ENCODE results near the gene TMIGD1. TPM values are rescaled to one million over a fixed set of nuclear protein-coding genes. Genes with fewer than 3 reads are reported as not detected.

Gene TMIGD1
- total RNA-seq, 1 donor from 2014 or later: not detected

- intact Hi-C loops (cut with micrococcal nuclease): loop anchor here (1.0 to 2.0 kb wide), 4 partner anchors 46 to 232 kb away; partner anchors contain the start of genes BLMH and NSRP1
These were observed 2.7 kb upstream of the TMIGD1 start for GRCh38 chr17:30336369-30337171.

- intact Hi-C loops (cut with micrococcal nuclease): no loop called here
These were observed 564 bp upstream of the TMIGD1 start for GRCh38 chr17:30334421-30334820.

- intact Hi-C loops (cut with micrococcal nuclease): no loop called here
These were observed 1.8 kb downstream of the TMIGD1 start for GRCh38 chr17:30332057-30332542.

- intact Hi-C loops (cut with micrococcal nuclease): no loop called here
These were observed 7.0 kb downstream of the TMIGD1 start for GRCh38 chr17:30326809-30327208.

GRCh38 chr17:30324723-30325122 is 9.1 kb downstream of the TMIGD1 start:
- intact Hi-C loops (cut with micrococcal nuclease): no loop called here

GRCh38 chr17:30323895-30324319 is 9.9 kb downstream of the TMIGD1 start:
- intact Hi-C loops (cut with micrococcal nuclease): no loop called here

- intact Hi-C loops (cut with micrococcal nuclease): no loop called here
These were observed 10.5 kb downstream of the TMIGD1 start for GRCh38 chr17:30323262-30323894.

- intact Hi-C loops (cut with micrococcal nuclease): no loop called here
These were observed 12.5 kb downstream of the TMIGD1 start for GRCh38 chr17:30321314-30321713.

- intact Hi-C loops (cut with micrococcal nuclease): no loop called here
These were observed 15.7 kb downstream of the TMIGD1 start for GRCh38 chr17:30318155-30318554.

GRCh38 chr17:30316736-30317135 is 17.1 kb downstream of the TMIGD1 start:
- intact Hi-C loops (cut with micrococcal nuclease): no loop called here

- intact Hi-C loops (cut with micrococcal nuclease): no loop called here
These were observed 18.8 kb downstream of the TMIGD1 start for GRCh38 chr17:30315106-30315505.

- intact Hi-C loops (cut with micrococcal nuclease): no loop called here
These were observed 19.4 kb downstream of the TMIGD1 start for GRCh38 chr17:30314474-30314873.

- intact Hi-C loops (cut with micrococcal nuclease): no loop called here
These were observed 21.6 kb downstream of the TMIGD1 start for GRCh38 chr17:30312226-30312625.

- intact Hi-C loops (cut with micrococcal nuclease): no loop called here
These were observed 23.3 kb downstream of the TMIGD1 start for GRCh38 chr17:30310562-30310961.

- intact Hi-C loops (cut with micrococcal nuclease): no loop called here
These were observed 24.3 kb downstream of the TMIGD1 start for GRCh38 chr17:30309591-30309990.

- intact Hi-C loops (cut with micrococcal nuclease): no loop called here
These were observed 25.5 kb downstream of the TMIGD1 start for GRCh38 chr17:30308406-30308805.

- intact Hi-C loops (cut with micrococcal nuclease): no loop called here
These were observed 29.1 kb downstream of the TMIGD1 start for GRCh38 chr17:30304778-30305177.

GRCh38 chr17:30302241-30302640 is 31.6 kb downstream of the TMIGD1 start:
- intact Hi-C loops (cut with micrococcal nuclease): no loop called here

- intact Hi-C loops (cut with micrococcal nuclease): no loop called here
These were observed 33.0 kb downstream of the TMIGD1 start for GRCh38 chr17:30300818-30301217.

GRCh38 chr17:30299000-30299399 is 34.9 kb downstream of the TMIGD1 start:
- intact Hi-C loops (cut with micrococcal nuclease): no loop called here

GRCh38 chr17:30297715-30298114 is 36.1 kb downstream of the TMIGD1 start:
- intact Hi-C loops (cut with micrococcal nuclease): no loop called here

GRCh38 chr17:30296499-30297080 is 37.3 kb downstream of the TMIGD1 start:
- intact Hi-C loops (cut with micrococcal nuclease): no loop called here

All from T-helper 2 cell treated with Interferon-gamma antibody and Interleukin-4, amounts not matched to agents 100 ng/mL and 5 ng/mL, for 36 hours (primary cell).